ENCODE results near the gene CDH22. TPM values are rescaled to one million over a fixed set of nuclear protein-coding genes. Genes with fewer than 3 reads are reported as not detected.

Gene CDH22
- total RNA-seq, 1 donor from 2014 or later: 0.14 TPM

- H3K9me3 Mint-ChIP-seq (ENCODE audit: low read depth): no peaks in the 10 kb centered on the region
- H3K27ac Mint-ChIP-seq: no peak overlapping the region
- no peaks in the 10 kb centered on the region for H3K36me3 Mint-ChIP-seq (ENCODE audit: insufficient read depth)
- no peaks in the 10 kb centered on the region for H3K4me1 Mint-ChIP-seq (ENCODE audit: low read depth)
- TF ChIP-seq CTCF (IDR thresholded peaks at IDR 0.05; ENCODE audit: unreplicated experiment): peak; percentile 75
- H3K27me3 Mint-ChIP-seq: peaks cover 44% of the 10 kb centered on the region
- H3K4me3 Mint-ChIP-seq (ENCODE audit: low read depth): no peak overlapping the region
- DNase-seq (ENCODE audit: low spot score, unreplicated experiment): peak; percentile 36
Measured at GRCh38 chr20:46128310-46129151, 179.8 kb downstream of the CDH22 start.

GRCh38 chr20:46127396-46128010 lies 180.8 kb downstream of the CDH22 start:
- no peaks in the 10 kb centered on the region for H3K4me1 Mint-ChIP-seq (ENCODE audit: low read depth)
- TF ChIP-seq CTCF (IDR thresholded peaks at IDR 0.05; ENCODE audit: unreplicated experiment): no peak
- no peak for DNase-seq (ENCODE audit: low spot score, unreplicated experiment)
- H3K9me3 Mint-ChIP-seq (ENCODE audit: low read depth): no peaks in the 10 kb centered on the region
- no peaks in the 10 kb centered on the region for H3K36me3 Mint-ChIP-seq (ENCODE audit: insufficient read depth)
- no peak overlapping the region for H3K27ac Mint-ChIP-seq
- no peak overlapping the region for H3K4me3 Mint-ChIP-seq (ENCODE audit: low read depth)
- H3K27me3 Mint-ChIP-seq: peaks cover 37% of the 10 kb centered on the region

- peaks cover 32% of the 10 kb centered on the region for H3K27me3 Mint-ChIP-seq
- H3K36me3 Mint-ChIP-seq (ENCODE audit: insufficient read depth): no peaks in the 10 kb centered on the region
- H3K4me1 Mint-ChIP-seq (ENCODE audit: low read depth): no peaks in the 10 kb centered on the region
- H3K27ac Mint-ChIP-seq: no peak overlapping the region
- no peak for TF ChIP-seq CTCF (IDR thresholded peaks at IDR 0.05; ENCODE audit: unreplicated experiment)
- DNase-seq (ENCODE audit: low spot score, unreplicated experiment): no peak
- H3K9me3 Mint-ChIP-seq (ENCODE audit: low read depth): no peaks in the 10 kb centered on the region
- H3K4me3 Mint-ChIP-seq (ENCODE audit: low read depth): no peak overlapping the region
Measured at GRCh38 chr20:46126440-46127056, 181.8 kb downstream of the CDH22 start.

Other genes with a start within 250 kb of the CDH22 start
- 52.5 and 58.7 TPM in 2 replicates for gene NCOA5, start 218.5 kb downstream of the CDH22 start, total RNA-seq
- gene CD40, start 190.2 kb downstream of the CDH22 start, total RNA-seq: 1.5 and 2.2 TPM in 2 replicates
- gene ELMO2, start 98.1 kb upstream of the CDH22 start, total RNA-seq: 77.2 and 79.6 TPM in 2 replicates
- 38.0 and 38.7 TPM in 2 replicates for gene ZNF334, start 205.1 kb upstream of the CDH22 start, total RNA-seq
- not detected in 2 replicates for gene OCSTAMP, start 242.2 kb upstream of the CDH22 start, total RNA-seq

All from progenitor cell of endocrine pancreas (in vitro differentiated cells).